GM10266 (cell line): ENCODE data around the gene JMJD1C.
A peak's percentile ranks its signal among the peaks of the same experiment; 100 is the strongest.

ENCODE experiments used
- DNase-seq: peaks from one replicate; pipeline ENCODE4 v3.0.0; 2012; ENCODE audit errors: extremely low spot score
- TF ChIP-seq, protein P1 (sequence below): IDR thresholded peaks from 2 replicates; pipeline ENCODE4 v1.5.1; 2012; ENCODE audit warnings: mild to moderate bottlenecking, low read depth; ENCODE audit not compliant: control insufficient read depth, insufficient read depth; ENCODE audit errors: missing control alignments

Gene JMJD1C

DNA sequence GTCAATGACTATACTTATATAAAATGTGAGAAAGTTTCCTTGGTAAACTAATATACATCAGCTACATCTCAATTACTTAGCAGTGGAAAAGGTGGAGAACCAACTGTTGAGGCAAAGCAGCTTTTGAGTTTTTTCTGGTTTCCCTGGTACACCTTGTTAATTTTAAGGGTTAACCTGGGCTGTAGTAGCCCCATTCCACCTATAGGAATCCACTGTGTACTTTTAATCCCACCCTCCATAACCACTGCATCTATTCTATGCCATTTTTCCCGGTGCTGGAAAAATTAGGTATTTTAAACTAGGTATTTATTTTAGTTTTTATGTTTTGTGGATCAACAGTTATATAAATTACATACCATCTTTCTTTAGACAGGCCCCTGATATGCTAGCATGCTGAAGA lies 290.2 kb downstream of the JMJD1C start:
- no peak for DNase-seq
- TF ChIP-seq, protein P1, sequence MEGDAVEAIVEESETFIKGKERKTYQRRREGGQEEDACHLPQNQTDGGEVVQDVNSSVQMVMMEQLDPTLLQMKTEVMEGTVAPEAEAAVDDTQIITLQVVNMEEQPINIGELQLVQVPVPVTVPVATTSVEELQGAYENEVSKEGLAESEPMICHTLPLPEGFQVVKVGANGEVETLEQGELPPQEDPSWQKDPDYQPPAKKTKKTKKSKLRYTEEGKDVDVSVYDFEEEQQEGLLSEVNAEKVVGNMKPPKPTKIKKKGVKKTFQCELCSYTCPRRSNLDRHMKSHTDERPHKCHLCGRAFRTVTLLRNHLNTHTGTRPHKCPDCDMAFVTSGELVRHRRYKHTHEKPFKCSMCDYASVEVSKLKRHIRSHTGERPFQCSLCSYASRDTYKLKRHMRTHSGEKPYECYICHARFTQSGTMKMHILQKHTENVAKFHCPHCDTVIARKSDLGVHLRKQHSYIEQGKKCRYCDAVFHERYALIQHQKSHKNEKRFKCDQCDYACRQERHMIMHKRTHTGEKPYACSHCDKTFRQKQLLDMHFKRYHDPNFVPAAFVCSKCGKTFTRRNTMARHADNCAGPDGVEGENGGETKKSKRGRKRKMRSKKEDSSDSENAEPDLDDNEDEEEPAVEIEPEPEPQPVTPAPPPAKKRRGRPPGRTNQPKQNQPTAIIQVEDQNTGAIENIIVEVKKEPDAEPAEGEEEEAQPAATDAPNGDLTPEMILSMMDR: no peak

DNA sequence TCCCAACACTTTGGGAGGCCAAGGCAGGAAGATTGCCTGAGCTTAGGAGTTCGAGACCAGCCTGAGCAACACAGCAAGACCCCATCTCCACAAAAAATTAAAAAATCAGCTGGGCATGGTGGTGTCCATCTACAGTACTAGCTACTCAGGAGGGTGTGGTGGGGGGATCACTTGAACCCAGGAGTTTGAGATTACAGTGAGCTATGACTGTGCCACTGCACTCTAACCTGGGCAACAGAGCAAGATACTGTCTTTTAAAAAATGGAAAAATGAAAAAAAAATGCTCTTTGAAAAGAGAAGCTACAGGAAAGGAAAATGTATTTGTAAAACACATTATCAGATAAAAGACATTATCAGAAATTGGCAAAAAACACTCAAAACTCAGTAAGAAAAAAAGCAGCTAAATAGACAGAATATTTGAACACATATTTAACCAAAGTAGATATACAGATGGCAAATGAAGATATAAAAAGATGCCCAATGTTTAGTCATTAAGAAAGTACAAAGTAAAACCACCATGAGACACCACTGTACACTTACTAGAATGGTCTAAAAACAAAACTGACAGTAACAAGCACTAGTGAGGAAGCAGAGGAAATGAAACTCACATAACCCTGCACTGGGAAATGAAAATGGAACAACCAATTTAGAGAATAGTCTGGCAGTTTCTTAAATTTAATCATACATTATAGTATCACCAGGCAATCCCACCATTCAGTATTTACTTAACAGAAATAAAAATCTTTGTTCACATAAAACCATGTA lies 292.1 kb downstream of the JMJD1C start:
- TF ChIP-seq, protein P1: no peak
- DNase-seq: peak; percentile 44

DNA sequence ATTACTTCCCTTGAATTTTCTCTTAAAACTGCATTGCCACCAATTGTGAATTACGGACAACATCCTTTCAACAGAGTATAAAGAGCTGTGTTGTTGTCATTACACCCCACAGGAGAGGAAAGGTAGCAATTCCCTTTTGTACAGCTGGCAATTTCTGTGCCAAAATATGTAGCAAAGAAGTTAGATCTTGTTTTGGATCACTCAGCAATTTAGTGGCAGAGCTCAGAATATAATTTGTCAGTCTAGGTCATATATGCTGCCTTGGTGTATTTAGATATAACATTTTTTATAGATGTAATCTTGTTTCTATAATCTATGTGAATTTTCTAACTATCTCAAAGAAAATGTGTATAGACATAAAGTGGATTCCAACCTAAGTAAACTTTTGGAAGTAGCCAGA lies 293.9 kb downstream of the JMJD1C start:
- DNase-seq: no peak
- TF ChIP-seq, protein P1: no peak

DNA sequence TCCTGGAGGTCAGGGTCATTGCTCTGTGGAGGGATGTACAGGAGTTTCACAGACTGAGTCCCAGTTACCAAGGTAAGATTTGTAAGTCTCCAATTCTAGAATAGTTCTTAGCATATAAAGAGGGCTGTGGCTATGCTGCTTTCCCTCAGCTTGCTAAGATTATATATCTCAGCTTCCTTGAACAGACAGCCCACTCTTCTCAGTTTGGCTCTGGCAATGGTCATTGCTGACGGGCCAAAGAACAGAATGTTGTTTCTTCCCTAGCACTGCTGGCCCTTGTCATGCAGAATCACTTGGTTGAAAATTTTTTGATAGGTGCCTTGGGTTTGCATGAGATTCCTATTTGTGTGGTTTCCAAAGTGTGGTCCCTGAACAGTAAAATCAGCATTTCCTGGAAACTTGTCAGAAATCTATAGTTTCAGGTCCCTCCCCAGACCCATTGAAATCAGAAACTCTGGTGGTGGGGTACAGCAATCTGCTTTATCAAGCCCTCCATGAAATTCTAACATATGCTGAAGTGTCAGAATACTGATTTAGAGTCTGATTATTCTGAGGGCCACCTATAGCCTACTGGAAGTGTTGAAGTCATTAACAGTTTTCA lies 294.4 kb downstream of the JMJD1C start:
- TF ChIP-seq, protein P1: no peak
- DNase-seq: no peak

DNA sequence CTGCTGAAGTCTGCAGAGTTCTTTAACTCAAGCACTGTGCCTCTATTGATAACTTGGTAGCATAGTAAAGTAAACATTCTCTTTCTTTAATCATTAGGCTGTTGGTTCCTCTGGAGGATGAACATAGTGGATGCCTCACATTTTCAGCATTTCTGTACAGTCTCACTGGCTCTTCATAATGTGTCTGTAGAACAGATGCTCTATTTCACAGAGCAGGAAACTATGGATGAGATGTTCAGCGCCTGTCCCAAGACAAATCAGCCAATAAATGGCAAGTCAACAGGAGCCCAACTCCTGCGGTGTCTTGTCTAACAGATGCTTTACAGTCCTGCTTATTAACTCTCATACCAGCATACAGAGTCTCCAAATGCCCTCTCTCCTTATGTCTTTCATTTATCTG lies 296.2 kb downstream of the JMJD1C start:
- TF ChIP-seq, protein P1: no peak
- no peak for DNase-seq

DNA sequence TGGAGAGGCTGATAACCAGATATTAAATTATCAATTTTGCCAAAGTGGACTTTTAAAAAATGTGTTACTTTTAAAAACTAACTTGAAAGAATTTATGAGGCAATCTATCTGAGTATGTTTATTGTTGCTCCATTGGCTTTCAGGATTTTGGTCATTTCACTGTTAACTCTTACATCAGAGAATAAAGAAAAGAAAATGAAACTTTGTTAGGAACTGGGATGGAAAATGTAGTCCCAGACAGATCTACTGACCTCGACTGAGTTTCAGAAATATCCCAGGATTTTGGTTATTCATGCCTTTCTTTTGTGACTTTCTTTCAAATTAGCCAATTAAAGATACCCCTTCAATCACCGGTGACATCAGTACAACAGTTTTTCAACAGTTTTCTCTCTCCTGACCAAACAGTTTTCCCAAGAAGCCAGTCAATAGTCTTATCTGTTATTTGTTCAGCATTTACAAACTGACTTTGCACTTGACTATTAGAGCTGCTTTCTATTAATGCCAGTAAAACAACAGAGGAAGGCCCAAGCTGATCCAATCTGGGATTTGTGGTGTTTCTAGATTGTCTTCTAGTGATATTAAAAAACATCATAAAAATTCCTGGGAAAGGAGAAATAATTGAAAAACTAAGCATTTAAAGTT lies 296.8 kb downstream of the JMJD1C start:
- TF ChIP-seq, protein P1: no peak
- no peak for DNase-seq

DNA sequence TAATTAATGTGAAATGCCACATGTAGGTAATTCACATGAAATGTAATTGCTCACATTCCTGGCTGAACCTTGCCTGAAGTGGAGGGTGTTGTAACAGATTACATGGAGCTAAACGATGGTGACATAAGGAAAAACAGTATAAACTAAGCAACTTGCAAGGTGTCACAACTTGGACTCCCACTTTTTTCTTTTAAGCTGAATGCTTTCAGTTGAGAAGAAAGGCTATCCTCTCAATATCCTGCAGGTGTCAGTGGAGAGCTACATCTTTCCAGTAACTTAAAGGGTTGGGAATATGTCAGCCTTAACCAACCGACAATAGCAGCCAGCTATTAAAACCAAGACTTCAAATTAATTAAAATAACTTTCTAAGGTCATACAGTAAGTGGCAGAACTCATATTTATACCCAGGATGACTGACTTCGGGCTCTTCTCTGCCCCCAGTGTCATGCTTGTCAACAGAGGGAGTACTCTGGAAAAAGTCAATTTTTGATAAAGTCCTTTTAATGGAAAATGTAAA lies 299.0 kb downstream of the JMJD1C start:
- DNase-seq: peak; percentile 15
- TF ChIP-seq, protein P1: peak; percentile 78
